G401.6 (cell line): ENCODE data around the gene CLBA1.
"Not testable (repeated sequence)": the region's sequence is repeated elsewhere in the genome, so short reads cannot be mapped to it uniquely, and the experiment has no call there.

Experiments used
- FAIRE-seq: peaks from 2 replicates; lab custom pipeline; 2012; peaks lifted over from hg19 to GRCh38; lab: Jason Lieb, UNC

Gene CLBA1

DNA sequence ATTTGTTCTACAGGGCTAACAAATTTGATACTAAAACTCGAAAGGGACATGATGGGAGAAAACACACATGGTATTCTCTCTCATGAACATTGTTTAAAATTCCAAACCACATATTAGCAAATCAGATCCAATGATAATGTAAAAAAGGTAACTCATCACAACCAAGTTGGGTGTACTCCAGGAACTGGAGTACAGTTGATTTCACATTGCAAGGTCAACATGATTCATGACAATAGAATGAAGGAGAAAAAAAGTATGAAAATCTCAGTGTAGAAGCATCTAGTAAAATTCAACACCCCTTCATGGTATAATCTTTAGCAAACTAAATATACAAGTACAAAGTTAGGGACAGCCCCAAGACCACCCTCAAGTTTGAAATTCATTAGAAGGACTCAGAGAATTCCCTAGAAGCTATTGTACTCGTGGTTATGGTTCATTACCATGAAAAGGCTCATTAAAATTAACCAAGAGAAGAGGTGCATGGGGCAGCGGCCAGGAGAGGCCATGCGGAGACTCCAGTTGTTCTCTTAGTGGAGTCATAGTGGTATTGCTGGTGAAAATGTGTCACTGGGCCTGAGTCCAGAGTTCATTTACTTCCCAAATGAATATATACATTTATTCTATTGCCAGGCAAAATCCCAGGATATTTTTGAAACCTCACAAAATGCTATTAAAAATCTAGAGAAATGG lies 38.3 kb downstream of the CLBA1 start:
- no peak for FAIRE-seq

- no peak for FAIRE-seq
These were observed 39.8 kb downstream of the CLBA1 start for GRCh38 chr14:105025429-105025828.

DNA sequence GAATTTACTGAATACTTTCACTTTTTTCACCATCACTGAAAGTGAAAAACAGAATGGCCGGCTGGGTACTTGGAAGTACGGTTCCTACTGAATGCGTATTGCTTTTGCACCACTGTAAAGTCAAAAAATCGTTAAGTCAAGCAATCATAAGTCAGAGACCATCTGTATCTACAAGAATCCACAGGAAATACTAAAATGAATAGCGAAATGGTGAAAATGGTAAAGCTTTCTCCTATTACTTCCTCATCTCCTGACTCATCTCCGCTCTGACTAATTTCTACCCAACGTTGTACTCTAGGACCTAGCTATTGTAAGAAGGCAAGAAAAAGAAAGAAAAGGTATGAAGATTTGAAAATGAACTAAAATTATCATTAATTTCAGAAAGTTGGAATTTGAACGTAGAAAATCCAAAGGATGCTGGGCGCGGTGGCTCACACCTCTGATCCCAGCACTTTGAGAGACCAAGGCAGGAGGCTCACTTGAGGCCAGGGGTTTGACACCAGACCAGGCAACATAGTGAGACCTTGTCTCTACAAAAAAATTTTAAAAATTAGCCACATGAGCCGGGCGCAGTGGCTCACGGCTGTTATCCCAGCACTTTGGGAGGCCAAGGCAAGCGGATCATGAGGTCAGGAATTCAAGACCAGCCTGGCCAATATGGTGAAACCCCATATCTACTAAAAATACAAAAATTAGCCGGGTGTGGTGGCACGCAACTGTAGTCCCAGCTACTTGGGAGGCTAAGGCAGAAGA lies 40.6 kb downstream of the CLBA1 start:
- no peak for FAIRE-seq

- FAIRE-seq: no peak
These were observed 41.4 kb downstream of the CLBA1 start for GRCh38 chr14:105026802-105027563.

DNA sequence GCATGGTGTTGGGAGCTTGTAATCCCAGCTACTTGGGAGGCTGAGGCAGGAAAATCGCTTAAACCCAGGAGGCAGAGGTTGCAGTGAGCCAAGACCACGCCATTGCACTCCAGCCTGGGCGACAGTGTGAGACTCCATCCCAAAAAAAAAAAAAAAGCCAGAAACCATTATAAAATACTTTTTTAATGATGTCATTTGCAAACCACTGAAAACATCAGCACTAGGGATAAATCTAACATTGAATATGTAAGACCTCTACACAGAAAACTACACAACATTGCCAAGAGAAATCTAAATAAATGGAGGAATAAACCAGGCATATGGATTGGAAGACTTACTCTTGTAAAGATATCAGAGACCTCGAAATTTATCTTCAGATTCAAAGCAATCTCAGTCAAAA lies 42.1 kb downstream of the CLBA1 start:
- FAIRE-seq: not testable (repeated sequence)

- FAIRE-seq: no peak
These were observed 42.8 kb downstream of the CLBA1 start for GRCh38 chr14:105028251-105028927.

DNA sequence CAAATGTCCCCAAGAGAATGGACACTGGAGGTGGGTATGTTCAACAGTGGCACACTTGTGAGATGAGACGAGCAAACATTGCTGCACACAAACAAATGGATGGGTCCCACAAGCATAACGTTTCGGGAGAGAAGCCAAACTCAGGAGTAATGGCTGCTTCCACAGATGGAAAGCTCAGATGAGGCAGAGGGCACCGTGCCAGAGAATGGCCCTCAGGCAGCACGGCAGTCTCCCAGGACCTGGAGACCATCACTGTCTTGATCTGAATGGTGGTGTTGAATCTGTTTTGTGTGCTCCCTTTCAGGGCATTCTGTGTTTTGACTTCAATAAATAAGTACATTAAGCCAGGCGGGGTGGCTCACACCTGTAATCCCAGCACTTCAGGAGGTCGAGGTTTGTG lies 43.8 kb downstream of the CLBA1 start:
- no peak for FAIRE-seq

DNA sequence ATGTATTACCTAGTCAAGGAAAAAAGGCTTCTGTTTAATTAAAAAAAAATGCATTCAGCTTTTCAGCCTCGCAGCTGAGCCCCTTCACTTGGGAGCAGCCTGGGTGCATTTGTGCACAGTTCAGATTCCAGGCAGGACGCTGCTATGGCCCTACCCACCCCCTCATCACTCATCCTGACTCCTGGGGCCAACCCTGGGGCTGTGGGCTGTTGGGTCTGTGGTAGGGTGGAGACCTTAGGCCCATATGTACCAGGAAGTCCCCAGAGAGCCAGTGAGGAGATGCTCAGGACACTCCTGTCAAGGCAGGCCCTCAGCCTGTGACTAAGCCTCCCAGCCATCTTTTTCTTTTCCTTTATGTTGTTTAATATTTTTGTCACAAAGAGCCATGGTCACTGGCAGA lies 44.6 kb downstream of the CLBA1 start:
- FAIRE-seq: no peak

- no peak for FAIRE-seq
These were observed 45.3 kb downstream of the CLBA1 start for GRCh38 chr14:105030836-105031396.

DNA sequence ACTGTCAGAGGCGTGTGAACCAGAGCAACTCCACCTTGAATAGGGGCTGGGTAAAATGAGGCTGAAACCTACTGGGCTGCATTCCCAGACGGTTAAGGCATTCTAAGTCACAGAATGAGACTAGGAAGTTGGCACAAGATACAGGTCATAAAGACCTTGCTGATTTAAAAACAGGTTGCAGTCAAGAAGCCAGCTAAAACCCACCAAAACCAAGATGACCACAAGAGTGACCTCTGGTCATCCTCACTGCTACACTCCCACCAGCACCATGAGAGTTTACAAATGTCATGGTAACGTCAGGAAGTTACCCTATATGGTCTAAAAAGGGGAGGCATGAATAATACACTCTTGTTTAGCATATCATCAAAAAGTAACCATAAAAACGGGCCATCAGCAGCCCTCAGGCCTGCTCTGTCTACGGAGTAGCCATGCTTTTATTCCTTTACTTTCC lies 46.9 kb downstream of the CLBA1 start:
- not testable (repeated sequence) for FAIRE-seq

- not testable (repeated sequence) for FAIRE-seq
These were observed 47.9 kb downstream of the CLBA1 start for GRCh38 chr14:105033412-105033900.

- no peak for FAIRE-seq
These were observed 48.9 kb downstream of the CLBA1 start for GRCh38 chr14:105034315-105035039.

DNA sequence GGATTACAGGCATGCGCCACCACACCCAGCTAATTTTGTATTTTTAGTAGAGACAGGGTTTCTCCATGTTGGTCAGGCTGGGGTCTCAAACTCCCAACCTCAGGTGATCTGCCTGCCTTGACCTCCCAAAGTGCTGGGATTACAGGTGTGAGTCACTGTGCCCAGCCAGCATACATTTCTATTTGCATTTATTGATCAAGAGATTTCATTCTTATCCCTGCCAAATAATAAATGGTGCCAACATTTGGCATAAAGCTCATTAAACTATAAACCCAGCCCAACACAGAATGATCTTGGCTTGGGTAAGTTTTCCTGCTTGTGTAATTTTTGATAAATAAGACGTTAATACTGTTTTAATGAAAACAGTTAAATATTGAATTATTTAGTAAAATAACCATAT lies 50.0 kb downstream of the CLBA1 start:
- FAIRE-seq: not testable (repeated sequence)

DNA sequence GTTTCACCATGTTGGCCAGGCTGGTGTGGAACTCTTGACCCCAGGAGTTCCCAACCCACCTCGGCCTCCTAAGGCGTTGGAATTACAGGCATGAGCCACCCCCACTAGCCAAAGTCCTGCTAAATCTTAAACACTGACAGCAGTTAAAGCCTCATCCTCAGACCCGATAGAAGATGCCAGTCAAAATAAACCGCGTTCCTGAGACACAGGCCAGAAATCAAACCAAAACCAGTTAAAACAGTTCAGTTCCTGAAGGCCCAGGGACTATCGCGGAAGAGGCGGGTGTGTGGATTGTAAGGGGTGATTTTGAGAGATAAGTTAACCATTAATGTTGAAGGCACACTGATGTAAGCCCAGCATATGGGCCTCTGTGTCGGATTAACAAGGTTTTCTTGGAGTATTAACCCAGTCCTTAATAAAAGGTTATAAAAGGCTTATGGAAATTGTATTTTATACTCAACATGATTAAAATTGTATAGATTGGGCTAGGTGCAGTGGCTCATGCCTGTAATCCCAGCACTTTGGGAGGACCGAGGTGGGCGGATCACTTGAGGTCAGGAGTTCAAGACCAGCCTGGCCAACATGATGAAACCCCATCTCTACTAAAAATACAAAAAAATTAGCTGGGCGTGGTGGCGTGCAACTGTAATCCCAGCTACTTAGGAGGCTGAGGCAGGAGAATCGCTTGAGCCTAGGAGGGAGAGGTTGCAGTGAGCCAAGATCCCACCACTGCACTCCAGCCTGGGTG lies 54.0 kb downstream of the CLBA1 start:
- no peak for FAIRE-seq

GRCh38 chr14:105041841-105042765 lies 56.5 kb downstream of the CLBA1 start:
- FAIRE-seq: no peak

GRCh38 chr14:105042813-105043212 lies 57.2 kb downstream of the CLBA1 start:
- no peak for FAIRE-seq

DNA sequence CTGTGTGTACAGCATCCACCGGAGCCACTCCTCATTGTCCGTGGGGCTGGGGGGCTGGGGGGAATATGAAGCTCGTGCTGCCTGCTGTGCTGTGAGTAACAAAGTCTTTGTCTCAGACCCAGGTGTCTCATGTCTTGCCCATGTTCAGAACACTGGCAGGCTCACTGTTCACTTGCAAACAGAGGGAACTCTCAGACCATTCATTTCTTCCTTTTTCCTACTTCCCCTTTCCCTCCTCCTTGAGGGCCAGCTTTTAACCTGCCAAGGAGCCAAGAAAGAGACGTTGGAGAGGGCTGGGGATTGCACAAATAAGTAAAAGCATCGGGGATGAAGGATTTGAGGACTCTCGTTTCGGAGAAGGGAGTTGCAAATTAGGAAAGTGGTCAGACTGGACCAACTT lies 58.1 kb downstream of the CLBA1 start:
- no peak for FAIRE-seq
